Activated CD8-positive, alpha-beta memory T cell treated with anti-CD3 and anti-CD28 coated beads for 48 hours (primary cell): ENCODE measurements around the gene PKNOX2.

ENCODE experiments used
- DNase-seq, 3 experiments: peaks; one replicate each; pipeline ENCODE4 v3.0.0-alpha.2; 2020; ENCODE audit warnings: low read depth in 2 of 3, low spot score in 2 of 3

Gene PKNOX2

DNA sequence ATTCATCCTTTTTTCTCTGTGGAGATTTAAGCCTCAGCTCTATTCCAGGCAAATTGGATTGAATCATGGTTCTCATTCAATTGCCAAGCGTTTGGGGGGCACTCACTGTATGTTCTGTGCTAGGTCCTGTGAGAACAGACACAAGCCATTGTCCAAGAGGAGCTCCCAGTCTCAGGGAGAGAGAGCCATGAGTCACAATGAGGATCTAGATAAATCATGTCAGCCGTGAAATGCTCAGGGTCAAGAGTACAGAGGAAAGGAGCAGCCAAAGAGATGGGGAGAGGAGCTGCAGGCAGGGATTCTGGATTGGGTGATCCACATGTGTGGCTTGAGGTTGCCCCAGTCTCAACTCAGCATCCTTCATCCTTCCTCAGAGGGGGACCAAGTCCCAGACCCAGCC, 237.9 kb downstream of the PKNOX2 start:
- no peak for DNase-seq

DNA sequence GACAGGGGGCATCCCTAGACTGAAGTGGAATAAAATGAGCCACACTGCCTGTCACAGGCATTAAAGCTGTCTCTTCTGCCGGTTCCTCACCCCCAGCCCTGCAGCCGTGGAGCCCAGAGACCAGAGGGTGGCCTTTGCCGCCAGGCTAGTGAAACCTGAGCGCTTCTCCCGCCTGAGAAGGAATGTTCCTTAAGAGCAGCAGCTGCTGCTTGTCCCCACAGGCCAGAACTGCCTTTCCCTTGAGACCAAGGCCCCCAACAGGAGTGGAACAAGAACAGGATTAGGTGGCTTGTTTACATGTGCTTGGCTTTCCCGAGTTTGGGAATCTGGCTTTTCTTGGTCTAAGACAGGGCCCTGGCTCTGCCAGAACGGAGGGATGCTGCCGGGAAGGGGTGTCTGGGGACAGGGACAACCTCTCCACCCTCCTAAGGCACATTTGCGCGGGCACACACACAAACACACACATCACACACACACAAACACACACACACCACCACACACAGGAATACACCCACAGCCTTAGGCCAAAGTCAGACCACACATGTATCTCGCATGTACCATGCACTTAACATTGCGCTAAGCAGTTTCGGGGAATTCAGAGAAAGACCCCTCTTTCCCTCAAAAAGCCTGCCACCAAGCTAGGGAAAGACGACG, 239.7 kb downstream of the PKNOX2 start:
- no peak for DNase-seq

DNA sequence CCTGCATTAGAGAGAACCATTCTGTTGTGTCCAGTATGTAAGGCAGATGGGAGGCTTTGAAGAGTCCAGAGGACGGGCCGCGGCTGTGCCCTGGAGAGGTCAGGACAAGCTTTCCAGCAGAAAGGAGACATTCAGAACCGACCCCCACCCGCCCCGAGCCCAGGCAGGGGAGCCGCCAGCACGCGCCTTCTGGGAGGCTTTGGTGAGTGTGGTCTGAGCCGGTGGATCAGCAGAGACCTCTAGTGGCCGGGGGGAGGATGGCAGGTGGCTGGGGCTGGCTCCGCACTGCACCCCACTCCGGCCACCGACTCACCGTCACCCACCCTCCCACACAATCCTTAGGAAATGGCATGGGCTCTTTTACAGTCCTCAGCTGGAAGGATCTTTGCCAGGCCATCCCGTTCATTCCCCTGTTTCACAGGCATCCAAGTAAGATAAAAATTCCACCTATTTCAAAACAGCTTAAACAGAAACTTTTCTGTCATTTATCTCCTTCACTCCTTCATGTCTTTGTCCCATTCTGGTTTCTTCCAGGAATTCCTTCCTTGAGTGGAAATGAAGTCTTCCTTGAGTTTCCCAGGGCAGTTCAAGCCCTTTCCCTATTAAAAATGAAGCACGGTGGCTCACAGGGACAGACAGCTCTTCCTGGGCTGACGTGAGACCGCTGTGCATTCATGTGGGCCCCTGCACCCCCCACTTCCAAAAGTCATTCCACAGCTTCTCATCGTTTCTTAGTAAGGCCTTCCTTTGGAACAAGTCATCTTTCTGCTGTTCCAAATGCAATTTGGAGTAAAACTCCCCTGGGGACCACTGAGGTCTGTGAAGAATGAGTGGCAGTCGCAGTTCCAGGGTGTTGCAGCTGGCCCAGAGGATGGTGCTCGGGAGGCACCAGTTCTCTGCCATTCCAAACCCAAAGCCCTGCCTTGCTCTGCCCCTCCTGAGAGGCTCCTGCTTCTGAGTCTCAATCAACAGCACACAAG, 240.6 kb downstream of the PKNOX2 start:
- DNase-seq, result peak; percentile 17 to 59 (median 58)

DNA sequence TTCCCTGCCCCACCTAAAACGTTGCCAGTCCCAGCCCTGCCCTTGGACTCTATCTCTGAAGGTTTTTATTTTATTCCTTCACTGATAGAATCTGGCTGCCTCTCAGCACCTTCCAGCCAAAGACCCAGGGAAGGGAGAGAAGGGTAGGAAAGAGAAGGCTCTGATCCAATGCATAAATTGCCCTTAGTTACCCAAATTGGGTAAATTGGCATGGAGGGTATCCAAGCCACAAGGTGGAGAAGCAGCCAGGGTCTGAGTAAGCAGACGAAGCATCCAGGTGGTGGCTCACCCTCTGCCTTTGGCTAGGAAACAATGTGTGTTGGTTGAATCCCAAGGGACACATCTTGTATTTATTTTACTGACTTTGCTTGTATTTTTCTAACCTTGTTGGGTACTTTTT, 242.5 kb downstream of the PKNOX2 start:
- DNase-seq, result no peak

DNA sequence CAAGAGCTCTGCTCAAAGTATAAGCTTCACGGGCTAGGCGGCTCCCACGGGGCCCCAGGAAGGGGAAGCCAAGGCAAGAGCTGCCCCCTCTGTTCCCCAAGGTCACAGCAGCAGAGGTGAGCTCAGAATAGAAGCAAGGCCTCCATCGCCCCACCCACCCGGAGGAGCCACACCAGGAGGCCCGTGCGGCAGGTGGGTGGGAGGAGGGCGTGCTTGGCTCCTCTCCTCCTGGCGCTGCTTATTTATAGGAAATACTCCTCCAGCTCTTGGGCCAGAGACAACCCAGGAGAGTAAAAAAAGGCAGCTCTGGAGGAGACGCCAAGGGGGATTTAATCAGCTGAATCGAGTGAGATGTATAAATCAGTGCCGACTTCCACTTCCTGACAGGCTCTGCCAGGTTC, 243.8 kb downstream of the PKNOX2 start:
- no peak for DNase-seq

DNA sequence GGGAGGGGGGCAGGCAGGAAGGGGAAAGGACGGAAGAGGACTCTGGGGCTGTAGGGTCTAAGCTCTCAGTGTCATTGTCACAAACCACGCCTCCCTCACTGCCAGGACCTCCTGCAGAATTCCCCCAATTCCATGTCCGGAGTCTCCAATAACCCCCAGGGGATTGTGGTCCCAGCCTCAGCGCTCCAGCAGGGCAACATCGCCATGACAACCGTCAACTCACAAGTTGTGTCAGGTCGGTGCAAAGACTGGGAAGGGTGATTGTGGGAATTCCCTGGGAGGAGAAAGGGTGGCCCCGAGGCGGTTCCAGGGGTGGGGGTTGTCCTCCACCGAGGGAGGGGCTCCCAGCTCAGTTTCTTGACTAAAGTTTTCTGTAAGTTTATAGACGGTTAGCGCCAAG, 245.5 kb downstream of the PKNOX2 start:
- DNase-seq, result no peak

DNA sequence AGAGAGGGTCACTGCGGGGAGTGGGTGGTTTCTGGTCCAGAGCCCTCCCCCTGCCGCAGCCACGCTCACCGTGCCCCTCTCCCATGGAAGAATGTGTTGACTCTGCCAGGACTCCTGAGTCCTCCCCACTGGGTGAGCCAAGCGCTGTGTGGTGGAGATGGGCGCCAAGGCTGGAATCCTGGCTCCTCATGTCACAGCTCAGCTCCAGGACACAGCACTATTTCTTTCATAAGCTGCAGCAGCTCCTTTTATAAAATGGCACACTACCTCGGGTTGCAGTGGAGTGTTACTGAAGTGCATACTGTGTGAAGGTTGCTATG, 247.6 kb downstream of the PKNOX2 start:
- no peak for DNase-seq

- DNase-seq, result no peak
These were observed 248.0 kb downstream of the PKNOX2 start for GRCh38 chr11:125412509-125412908.

DNA sequence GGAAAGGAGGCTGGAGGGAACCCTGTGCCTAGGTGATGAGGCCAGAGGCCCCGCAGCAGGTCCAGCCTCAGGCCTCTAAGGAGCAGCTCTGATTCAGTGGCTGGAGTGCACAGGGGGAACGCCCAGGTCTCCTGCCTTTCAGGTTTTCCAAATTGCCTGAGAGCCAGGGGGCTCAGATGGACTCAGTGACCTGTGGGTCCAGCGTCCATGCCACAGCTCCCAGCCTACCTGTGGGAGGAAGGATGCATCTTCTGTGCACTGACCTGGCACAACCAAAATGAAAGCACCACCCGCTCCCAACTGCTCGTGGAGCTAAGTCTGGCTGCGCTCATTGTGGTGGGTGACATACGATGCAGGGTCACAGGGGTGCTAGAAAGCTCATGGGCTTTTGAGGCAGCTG, 248.7 kb downstream of the PKNOX2 start:
- DNase-seq, result no peak

DNA sequence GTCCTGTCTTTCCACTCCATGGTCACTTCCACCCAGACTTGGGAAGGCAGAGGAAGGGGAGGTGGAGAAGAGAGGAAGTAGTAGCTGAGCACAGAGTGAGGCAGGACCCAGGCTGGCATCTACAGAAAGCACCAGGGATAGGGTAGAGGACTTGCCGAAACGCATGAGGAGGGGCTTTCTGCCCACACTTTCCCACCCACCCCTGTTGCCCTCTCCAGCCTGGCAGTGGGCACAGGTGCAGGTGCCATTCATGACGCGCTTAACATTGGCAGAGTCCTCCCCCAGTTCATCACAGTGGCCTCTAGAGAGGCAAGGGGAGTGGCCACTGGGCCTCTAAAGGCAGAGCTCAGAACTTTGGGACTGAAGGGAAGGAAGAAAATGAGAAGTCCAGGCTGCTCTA, 249.6 kb downstream of the PKNOX2 start:
- no peak for DNase-seq

GRCh38 chr11:125416981-125417935, 252.7 kb downstream of the PKNOX2 start:
- DNase-seq, result no peak

GRCh38 chr11:125418396-125418795, 253.8 kb downstream of the PKNOX2 start:
- DNase-seq, result no peak

DNA sequence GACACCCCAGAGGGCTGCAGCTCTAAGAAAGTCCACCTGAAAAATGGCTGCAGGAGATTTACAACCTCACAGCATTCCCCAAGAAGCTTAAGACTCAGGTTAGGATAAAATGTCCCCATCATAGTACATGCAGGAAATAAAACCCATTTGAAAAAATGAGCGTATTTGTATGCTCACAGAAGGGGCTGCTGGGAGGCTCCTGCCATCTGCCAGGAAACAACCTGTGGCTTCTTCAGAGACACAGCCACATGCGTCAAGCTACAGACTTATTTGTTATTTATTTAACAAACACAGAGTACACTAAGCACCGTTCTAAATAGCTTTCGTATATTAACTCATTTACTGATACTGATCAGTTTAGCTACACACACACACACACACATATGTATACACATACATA, 258.1 kb downstream of the PKNOX2 start:
- DNase-seq, result no peak

DNA sequence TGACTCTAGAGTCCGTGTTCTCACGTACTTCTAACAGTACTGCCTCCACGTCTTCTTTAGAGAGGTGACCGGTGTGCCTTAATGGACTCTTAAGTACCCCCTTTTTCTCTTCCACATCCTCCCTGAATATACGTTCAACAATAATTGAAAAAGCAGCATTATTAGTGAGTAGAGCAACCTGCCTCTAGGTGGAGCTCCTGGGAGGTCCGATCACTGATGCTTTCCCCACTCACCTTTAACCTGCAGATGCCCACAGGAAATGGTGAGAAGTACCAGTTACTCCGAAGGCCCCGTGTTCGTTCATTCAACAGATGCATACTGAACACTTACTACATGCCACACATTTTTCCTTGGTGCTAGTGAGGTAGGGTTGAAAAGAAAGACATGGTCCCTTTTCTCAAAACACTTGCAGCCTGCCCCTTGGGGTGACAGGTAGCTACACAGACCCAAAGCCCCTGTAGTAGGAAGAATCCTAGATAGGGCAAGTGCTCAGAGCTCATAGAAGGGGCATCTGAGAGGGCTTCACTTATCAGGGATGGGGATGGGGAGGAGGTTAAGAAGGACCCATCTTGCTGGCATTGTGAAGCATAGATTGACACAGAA, 258.8 kb downstream of the PKNOX2 start:
- DNase-seq, result no peak

GRCh38 chr11:125425601-125426000, 261.1 kb downstream of the PKNOX2 start:
- DNase-seq, result no peak

- no peak for DNase-seq
These were observed 262.4 kb downstream of the PKNOX2 start for GRCh38 chr11:125426818-125427528.

- no peak for DNase-seq
These were observed 264.1 kb downstream of the PKNOX2 start for GRCh38 chr11:125428486-125429173.

- peak in 2 of 3 experiments; percentile 10 to 23 for DNase-seq
These were observed 264.7 kb downstream of the PKNOX2 start for GRCh38 chr11:125429174-125429707.
